T-helper 1 cell treated with Interleukin-12 subunit alpha and Interleukin-12 subunit beta and Interleukin-4 antibody, amounts not matched to agents 30 μg/mL and 1 μg/mL, for 36 hours (primary cell): Measurements from ENCODE around the gene MC3R.
"Not testable (repeated sequence)": the region's sequence is repeated elsewhere in the genome, so short reads cannot be mapped to it uniquely, and the experiment has no call there.

ENCODE experiments used
- H3K27ac Mint-ChIP-seq: one replicate; pipeline ENCODE4 v1.8.0; 2021; ENCODE audit warnings: mild to moderate bottlenecking, mixed read lengths
- H3K27me3 Mint-ChIP-seq: one replicate; pipeline ENCODE4 v1.8.0; 2021; ENCODE audit warnings: low read depth, mixed read lengths
- H3K36me3 Mint-ChIP-seq: one replicate; pipeline ENCODE4 v1.8.0; 2021; ENCODE audit warnings: low read depth, mixed read lengths
- H3K4me1 Mint-ChIP-seq: one replicate; pipeline ENCODE4 v1.8.0; 2021; ENCODE audit warnings: low read depth, mixed read lengths
- H3K4me3 Mint-ChIP-seq: one replicate; pipeline ENCODE4 v1.8.0; 2021; ENCODE audit warnings: mild to moderate bottlenecking, moderate library complexity, mixed read lengths
- H3K9me3 Mint-ChIP-seq: one replicate; pipeline ENCODE4 v1.8.0; 2021; ENCODE audit warnings: mixed read lengths

MC3R gene

DNA sequence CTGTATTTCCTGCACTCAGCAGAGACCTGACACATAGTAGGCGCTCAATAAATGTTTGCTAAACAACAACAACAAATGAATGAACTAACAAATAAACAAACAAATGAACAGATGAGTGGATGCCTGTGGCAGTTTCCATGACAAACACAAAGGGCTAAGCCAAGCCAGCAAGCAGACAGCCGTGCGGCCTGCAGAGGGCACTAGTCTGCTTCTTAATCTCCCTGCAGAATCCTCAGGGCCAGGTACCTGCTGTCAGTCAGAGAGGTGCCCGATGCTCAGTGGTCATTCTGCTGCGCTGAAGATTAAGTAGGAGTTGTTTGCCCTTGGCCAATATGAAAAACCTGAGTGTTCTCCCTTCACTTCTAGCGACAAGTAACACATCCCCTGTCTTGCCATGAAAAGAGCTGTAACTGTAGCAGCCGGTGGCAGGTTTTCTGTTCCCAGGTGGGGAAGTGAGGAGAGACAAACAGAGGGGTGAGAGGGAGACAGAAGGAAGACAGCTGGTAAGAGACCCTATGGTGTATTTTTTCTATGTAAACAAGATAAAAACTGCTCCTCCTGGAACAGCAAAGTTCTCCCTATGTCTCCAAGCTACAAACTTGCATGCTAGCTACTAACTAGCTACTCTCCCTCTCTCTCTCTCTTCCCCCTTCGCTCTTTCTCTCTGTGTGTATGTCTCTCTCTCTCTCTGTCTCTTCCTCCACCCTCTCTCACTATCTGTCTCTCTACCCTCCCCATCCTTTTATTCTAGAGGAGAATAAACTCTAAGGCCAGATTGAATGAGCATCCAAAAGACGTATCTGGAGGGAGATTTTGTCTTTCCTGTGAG lies at the start of gene MC3R:
Gene MC3R, plus strand, starts transcription at position 779 of the 829 bp plus-strand sequence. CDS start 112 bp downstream, outside the sequence.
- Mint-ChIP-seq H3K27ac (no peak within 1 kb of the TSS), H3K9me3 (no peaks in the 10 kb centered on the region), H3K36me3 (no peaks in the 10 kb centered on the region), H3K4me1 (no peaks in the 10 kb centered on the region), H3K4me3 (no peak within 1 kb of the TSS), H3K27me3 (peaks cover 12% of the 10 kb centered on the region)

DNA sequence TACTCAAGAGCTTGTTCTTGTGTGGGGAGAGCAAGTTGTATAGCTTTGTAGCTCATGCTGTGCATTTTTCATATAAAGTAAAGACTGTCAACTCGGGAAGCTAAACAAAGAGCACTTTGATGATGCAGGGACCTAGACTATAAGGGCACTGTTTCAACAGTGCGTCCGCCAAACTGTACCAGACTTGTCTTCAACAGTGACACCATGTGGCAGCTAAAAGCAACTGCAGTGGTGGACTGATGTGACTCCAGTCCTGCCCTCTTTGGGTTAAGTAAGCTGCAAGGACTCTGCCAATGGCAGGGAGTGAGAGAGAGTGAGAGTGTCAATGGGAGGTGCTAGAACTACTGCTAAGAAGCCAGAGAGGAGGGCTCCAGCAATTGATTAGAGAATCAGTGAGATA lies 48.1 kb upstream of the MC3R start:
- Mint-ChIP-seq H3K4me1 (no peaks in the 10 kb centered on the region), H3K4me3 (no peak overlapping the region), H3K27ac (no peak overlapping the region), H3K9me3 (peaks cover 32% of the 10 kb centered on the region), H3K36me3 (no peaks in the 10 kb centered on the region), H3K27me3 (no peaks in the 10 kb centered on the region)

DNA sequence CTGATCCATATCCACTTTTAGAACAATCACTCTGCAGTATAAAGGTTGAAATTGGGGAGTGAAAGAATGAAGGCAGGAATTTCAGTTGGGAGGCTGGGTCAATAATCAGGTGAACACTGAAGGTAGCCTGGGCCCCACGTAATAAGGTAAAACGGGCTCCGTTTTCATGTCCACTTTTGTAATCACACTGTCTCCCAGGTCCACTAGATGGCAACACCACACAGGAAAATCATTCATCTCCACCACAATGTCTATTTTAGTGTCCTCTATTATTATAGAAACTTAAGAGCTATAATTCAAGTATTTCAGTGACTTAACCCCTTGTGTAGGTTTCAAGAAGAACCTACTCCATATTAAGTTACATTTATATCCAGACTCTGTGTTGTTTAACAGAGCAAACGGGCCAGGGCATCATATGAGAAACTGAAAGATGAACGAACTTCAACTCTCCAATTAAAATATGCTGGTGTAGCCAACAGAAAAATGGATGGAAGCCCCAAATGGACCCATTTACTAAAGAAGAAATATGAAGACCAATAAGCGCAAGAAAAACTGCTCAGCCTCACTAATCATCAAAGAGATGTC lies 45.9 kb upstream of the MC3R start:
- no peaks in the 10 kb centered on the region for H3K4me1 Mint-ChIP-seq

GRCh38 chr20:56204206-56204605 lies 44.3 kb upstream of the MC3R start:
- Mint-ChIP-seq H3K4me3 (no peak overlapping the region), H3K4me1 (no peaks in the 10 kb centered on the region), H3K27me3 (no peaks in the 10 kb centered on the region), H3K27ac (no peak overlapping the region), H3K36me3 (no peaks in the 10 kb centered on the region), H3K9me3 (peaks cover 21% of the 10 kb centered on the region)

More for the DNA sequence above, 45.9 kb upstream of the MC3R start:
- H3K27me3 Mint-ChIP-seq, result no peaks in the 10 kb centered on the region
- no peaks in the 10 kb centered on the region for H3K36me3 Mint-ChIP-seq
- H3K4me3 Mint-ChIP-seq, result no peak overlapping the region
- H3K9me3 Mint-ChIP-seq, result peaks cover 32% of the 10 kb centered on the region
- no peak overlapping the region for H3K27ac Mint-ChIP-seq

- H3K27ac Mint-ChIP-seq, result no peak overlapping the region
- peaks cover 10% of the 10 kb centered on the region for H3K9me3 Mint-ChIP-seq
- no peaks in the 10 kb centered on the region for H3K4me1 Mint-ChIP-seq
- H3K36me3 Mint-ChIP-seq, result no peaks in the 10 kb centered on the region
- no peaks in the 10 kb centered on the region for H3K27me3 Mint-ChIP-seq
- no peak overlapping the region for H3K4me3 Mint-ChIP-seq
Observed at GRCh38 chr20:56205346-56205745, 43.2 kb upstream of the MC3R start.

- no peak overlapping the region for H3K27ac Mint-ChIP-seq
- no peaks in the 10 kb centered on the region for H3K4me1 Mint-ChIP-seq
- H3K36me3 Mint-ChIP-seq, result no peaks in the 10 kb centered on the region
- H3K27me3 Mint-ChIP-seq, result no peaks in the 10 kb centered on the region
- no peaks in the 10 kb centered on the region for H3K9me3 Mint-ChIP-seq
- H3K4me3 Mint-ChIP-seq, result no peak overlapping the region
Observed at GRCh38 chr20:56207656-56208055, 40.9 kb upstream of the MC3R start.

- Mint-ChIP-seq H3K4me1 (no peaks in the 10 kb centered on the region), H3K9me3 (no peaks in the 10 kb centered on the region), H3K27me3 (no peaks in the 10 kb centered on the region), H3K36me3 (no peaks in the 10 kb centered on the region), H3K27ac (no peak overlapping the region), H3K4me3 (no peak overlapping the region)
Observed at GRCh38 chr20:56208121-56208520, 40.4 kb upstream of the MC3R start.

- H3K36me3 Mint-ChIP-seq, result no peaks in the 10 kb centered on the region
- H3K4me1 Mint-ChIP-seq, result no peaks in the 10 kb centered on the region
- H3K4me3 Mint-ChIP-seq, result no peak overlapping the region
- H3K27ac Mint-ChIP-seq, result no peak overlapping the region
- no peaks in the 10 kb centered on the region for H3K9me3 Mint-ChIP-seq
- no peaks in the 10 kb centered on the region for H3K27me3 Mint-ChIP-seq
Observed at GRCh38 chr20:56211051-56211450, 37.5 kb upstream of the MC3R start.

DNA sequence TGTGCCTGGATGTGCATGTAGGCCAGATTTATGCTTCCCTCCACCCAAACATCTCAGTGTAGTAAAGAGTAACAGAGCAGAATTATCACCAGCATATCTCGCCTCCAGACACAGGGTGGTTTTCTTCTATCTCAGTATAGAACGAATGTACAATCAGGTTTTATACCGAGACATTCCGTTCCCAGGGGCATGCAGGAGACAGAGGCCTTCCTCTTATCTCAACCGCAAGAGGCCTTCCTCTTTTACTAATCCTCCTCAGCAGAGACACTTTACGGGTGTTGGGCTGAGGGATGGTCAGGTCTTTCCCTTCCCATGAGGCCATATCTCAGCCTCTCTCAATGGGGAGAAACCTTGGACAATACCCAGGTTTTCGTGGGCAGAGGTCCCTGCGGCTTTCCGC lies 36.4 kb upstream of the MC3R start:
- H3K9me3 Mint-ChIP-seq, result no peaks in the 10 kb centered on the region
- H3K27me3 Mint-ChIP-seq, result no peaks in the 10 kb centered on the region
- H3K27ac Mint-ChIP-seq, result no peak overlapping the region
- H3K4me1 Mint-ChIP-seq, result no peaks in the 10 kb centered on the region
- H3K4me3 Mint-ChIP-seq, result no peak overlapping the region
- no peaks in the 10 kb centered on the region for H3K36me3 Mint-ChIP-seq

DNA sequence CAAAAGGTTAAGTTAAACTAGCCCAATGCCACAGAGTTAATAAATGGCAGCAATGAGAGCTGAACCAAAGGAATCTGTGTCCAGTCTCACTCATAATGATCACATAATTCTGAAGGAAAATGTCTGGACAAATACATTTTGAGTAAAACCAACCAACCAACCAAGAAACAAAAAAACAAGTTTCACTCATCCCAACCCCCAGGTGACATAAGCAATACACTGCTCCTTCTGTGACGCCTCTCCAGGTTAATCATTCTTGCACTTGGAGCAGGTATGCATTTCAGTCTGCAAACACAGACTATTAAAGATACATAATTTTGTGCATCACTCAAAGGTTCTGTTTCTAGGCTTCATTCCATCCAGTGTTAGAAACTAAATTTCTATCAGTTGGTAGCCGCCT lies 35.2 kb upstream of the MC3R start:
- Mint-ChIP-seq H3K4me1 (no peaks in the 10 kb centered on the region), H3K9me3 (no peaks in the 10 kb centered on the region), H3K27ac (no peak overlapping the region), H3K36me3 (no peaks in the 10 kb centered on the region), H3K27me3 (no peaks in the 10 kb centered on the region), H3K4me3 (no peak overlapping the region)

- H3K4me1 Mint-ChIP-seq, result no peaks in the 10 kb centered on the region
- H3K4me3 Mint-ChIP-seq, result no peak overlapping the region
- no peak overlapping the region for H3K27ac Mint-ChIP-seq
- H3K9me3 Mint-ChIP-seq, result peaks cover 5% of the 10 kb centered on the region
- no peaks in the 10 kb centered on the region for H3K36me3 Mint-ChIP-seq
- no peaks in the 10 kb centered on the region for H3K27me3 Mint-ChIP-seq
Observed at GRCh38 chr20:56215115-56215514, 33.4 kb upstream of the MC3R start.

DNA sequence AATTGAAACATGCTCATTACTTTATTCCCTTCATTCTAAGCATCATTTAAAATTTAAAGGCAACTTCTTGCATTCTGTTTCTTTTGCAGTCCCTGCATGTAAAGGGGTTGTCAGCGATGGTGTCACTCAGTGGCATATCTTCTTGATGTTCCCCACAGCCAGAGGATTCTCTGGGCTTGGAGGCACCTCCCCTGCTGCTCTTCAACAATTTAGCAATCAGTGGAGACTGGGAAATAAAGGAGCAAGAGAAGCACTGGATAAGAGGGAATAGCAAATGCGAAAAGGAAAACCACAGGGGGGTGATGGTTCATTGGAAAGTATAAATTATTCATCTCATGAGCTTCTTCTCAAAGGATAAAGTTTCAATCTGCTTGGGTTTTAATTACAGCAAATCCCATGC lies 30.7 kb upstream of the MC3R start:
- Mint-ChIP-seq H3K9me3 (peaks cover 10% of the 10 kb centered on the region), H3K4me3 (no peak overlapping the region), H3K36me3 (no peaks in the 10 kb centered on the region), H3K27ac (no peak overlapping the region), H3K27me3 (no peaks in the 10 kb centered on the region), H3K4me1 (no peaks in the 10 kb centered on the region)

DNA sequence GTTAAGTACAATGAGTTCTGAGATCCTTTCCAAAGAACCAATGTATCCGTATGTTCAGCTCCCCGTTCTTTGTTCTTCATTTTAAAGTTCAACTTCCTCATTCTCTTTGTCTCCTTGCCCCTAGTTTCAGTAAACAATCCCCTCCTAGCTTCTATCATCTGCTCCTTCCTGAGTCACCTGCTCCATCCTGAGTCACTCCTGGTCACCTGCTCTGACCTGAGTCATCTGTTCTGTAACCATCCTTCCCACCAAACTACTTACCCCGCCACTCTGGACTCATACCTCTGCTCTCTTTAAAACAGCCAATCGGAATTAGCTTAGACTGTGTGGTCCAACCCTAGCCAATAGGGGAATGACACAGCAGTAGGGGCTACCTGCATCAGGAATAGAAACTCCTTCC lies 27.3 kb upstream of the MC3R start:
- not testable (repeated sequence) for H3K4me1 Mint-ChIP-seq, H3K9me3 Mint-ChIP-seq, H3K36me3 Mint-ChIP-seq, H3K4me3 Mint-ChIP-seq, H3K27me3 Mint-ChIP-seq, H3K27ac Mint-ChIP-seq

DNA sequence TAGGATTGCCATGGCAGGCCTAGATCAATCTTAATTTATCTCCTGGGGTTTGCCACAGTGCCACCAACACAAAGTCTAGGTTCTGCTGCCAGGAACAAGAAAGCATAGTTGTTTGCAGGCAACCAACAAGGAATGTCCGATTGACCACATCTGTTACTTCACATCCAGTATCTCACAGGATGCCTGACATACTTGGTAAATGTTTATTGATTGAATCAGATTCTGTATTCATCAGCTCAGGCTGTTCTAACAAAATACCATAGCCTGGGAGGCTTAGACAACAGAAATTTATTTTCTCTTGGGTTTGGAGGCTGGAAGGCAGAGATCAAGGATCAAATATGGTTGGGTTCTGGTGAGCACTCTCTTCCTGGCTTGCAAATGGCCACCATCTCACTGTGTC lies 26.3 kb upstream of the MC3R start:
- H3K27me3 Mint-ChIP-seq, result no peaks in the 10 kb centered on the region
- H3K27ac Mint-ChIP-seq, result no peak overlapping the region
- H3K9me3 Mint-ChIP-seq, result peaks cover 10% of the 10 kb centered on the region
- no peaks in the 10 kb centered on the region for H3K4me1 Mint-ChIP-seq
- no peaks in the 10 kb centered on the region for H3K36me3 Mint-ChIP-seq
- H3K4me3 Mint-ChIP-seq, result no peak overlapping the region

DNA sequence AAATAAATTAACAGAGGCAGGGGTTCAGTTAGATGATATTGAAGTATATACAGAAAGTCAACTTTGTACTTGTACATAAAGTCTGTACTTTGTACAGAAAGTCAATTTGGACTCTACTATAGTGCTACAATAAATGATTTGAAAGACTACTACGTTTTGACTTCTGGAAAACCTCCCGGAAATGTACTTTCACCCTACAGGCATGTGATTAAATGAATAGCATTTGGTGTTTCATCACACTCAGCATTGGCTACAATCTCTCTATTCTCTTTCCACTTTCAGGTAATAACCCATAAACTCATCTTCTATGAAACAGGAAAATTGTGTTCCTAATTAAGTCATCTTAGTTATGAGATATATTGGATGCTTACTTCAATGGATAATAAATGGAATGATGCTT lies 25.6 kb upstream of the MC3R start:
- no peaks in the 10 kb centered on the region for H3K4me1 Mint-ChIP-seq
- H3K27ac Mint-ChIP-seq, result no peak overlapping the region
- no peaks in the 10 kb centered on the region for H3K27me3 Mint-ChIP-seq
- no peak overlapping the region for H3K4me3 Mint-ChIP-seq
- H3K36me3 Mint-ChIP-seq, result no peaks in the 10 kb centered on the region
- peaks cover 10% of the 10 kb centered on the region for H3K9me3 Mint-ChIP-seq
